Colonic mucosa (tissue), 4 donors: Measurements from ENCODE around the gene PINK1. TPM values are rescaled to one million over a fixed set of nuclear protein-coding genes. Genes with fewer than 3 reads are reported as not detected.
"Not testable (repeated sequence)": the region's sequence is repeated elsewhere in the genome, so short reads cannot be mapped to it uniquely, and the experiment has no call there.

Source experiments
- DNase-seq: peaks from one replicate; pipeline ENCODE4 v3.0.0-alpha.2; 2020
- H3K27ac ChIP-seq: fragments of 200-600 bp; one replicate; pipeline ENCODE4 v1.8.0; 2021
- H3K27me3 ChIP-seq: fragments of 200-600 bp; one replicate; pipeline ENCODE4 v1.8.0; 2021
- H3K36me3 ChIP-seq: fragments of 200-600 bp; one replicate; pipeline ENCODE4 v1.8.0; 2021
- H3K4me1 ChIP-seq: fragments of 200-600 bp; one replicate; pipeline ENCODE4 v1.8.0; 2021; ENCODE audit warnings: mild to moderate bottlenecking
- H3K4me3 ChIP-seq: fragments of 200-600 bp; one replicate; pipeline ENCODE4 v1.8.0; 2021
- H3K9ac ChIP-seq, 2 donors: one replicate each; pipeline ENCODE4 v1.7.0; 2013; ENCODE audit warnings: control low read depth in 2 of 2, low read depth in 2 of 2, low read length in 2 of 2
- H3K9me3 ChIP-seq: fragments of 200-600 bp; one replicate; pipeline ENCODE4 v1.8.0; 2021
- CTCF ChIP-seq: fragments of 200-600 bp; IDR thresholded peaks from one replicate; pipeline ENCODE4 v1.8.0; 2022; ENCODE audit warnings: antibody characterized with exemption, mild to moderate bottlenecking
- intact Hi-C: fragments of 100-400 bp; cut with DNase I; formaldehyde crosslinking; loops from one replicate; pipeline ENCODE4 v1.14.1; 2022
- total RNA-seq, 2 donors: library from RNA; stranded (reverse); fragmentation: NEBNext Ultra II Directional in 1 of 2; extraction: Animal tissue kit (Norgen Biotek cat#: 25700) in 1 of 2; gene quantifications; one replicate each; pipeline ENCODE4 v1.2.1, GENCODE V29; 2021
- donor health status: healthy.
- donor health status: DM: no; HTN: no; CAD: no.
- donor health status: DM: no; HTN: no; CAD: no.

The PINK1 gene
- total RNA-seq, 2 donors from 2014 or later, result 49.7 to 119 TPM

GRCh38 chr1:20668581-20668980 lies 35.3 kb downstream of the PINK1 start:
- Histone ChIP-seq H3K27ac (no peak overlapping the region), H3K27me3 (no peaks in the 10 kb centered on the region), H3K9ac (no peak overlapping the region), H3K4me3 (no peak overlapping the region), H3K9me3 (no peaks in the 10 kb centered on the region), H3K4me1 (no peaks in the 10 kb centered on the region), H3K36me3 (no peaks in the 10 kb centered on the region)
- no peak for DNase-seq
- no peak for TF ChIP-seq CTCF
- intact Hi-C loops, result no loop called here

GRCh38 chr1:20670936-20671335 lies 37.7 kb downstream of the PINK1 start:
- Histone ChIP-seq H3K4me3 (no peak overlapping the region), H3K4me1 (no peaks in the 10 kb centered on the region), H3K9ac (no peak overlapping the region), H3K36me3 (no peaks in the 10 kb centered on the region), H3K9me3 (no peaks in the 10 kb centered on the region), H3K27ac (no peak overlapping the region), H3K27me3 (no peaks in the 10 kb centered on the region)
- intact Hi-C loops, result no loop called here
- no peak for DNase-seq
- TF ChIP-seq CTCF, result no peak

DNA sequence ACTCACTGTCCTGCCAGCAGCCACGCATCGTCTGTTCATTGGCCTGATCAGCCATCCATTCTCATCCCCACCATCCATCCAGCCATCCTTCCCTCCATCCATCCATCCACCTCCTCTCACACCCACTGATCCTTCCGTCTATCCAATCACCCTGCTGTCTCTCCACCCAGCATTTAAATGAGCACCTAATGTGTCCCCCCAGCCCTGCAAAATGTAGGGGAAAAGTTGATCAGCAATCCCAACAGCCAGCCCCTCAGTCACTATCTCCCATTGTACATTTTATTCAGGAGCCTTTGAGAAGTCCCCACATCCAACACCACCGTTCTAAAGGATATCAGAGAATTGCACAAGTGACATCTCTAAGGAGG lies 39.0 kb downstream of the PINK1 start:
- Histone ChIP-seq H3K36me3 (no peaks in the 10 kb centered on the region), H3K4me1 (no peaks in the 10 kb centered on the region), H3K27me3 (no peaks in the 10 kb centered on the region), H3K9me3 (no peaks in the 10 kb centered on the region), H3K27ac (no peak overlapping the region), H3K4me3 (no peak overlapping the region), H3K9ac (no peak overlapping the region)
- no peak for DNase-seq
- TF ChIP-seq CTCF, result no peak
- intact Hi-C loops, result no loop called here

DNA sequence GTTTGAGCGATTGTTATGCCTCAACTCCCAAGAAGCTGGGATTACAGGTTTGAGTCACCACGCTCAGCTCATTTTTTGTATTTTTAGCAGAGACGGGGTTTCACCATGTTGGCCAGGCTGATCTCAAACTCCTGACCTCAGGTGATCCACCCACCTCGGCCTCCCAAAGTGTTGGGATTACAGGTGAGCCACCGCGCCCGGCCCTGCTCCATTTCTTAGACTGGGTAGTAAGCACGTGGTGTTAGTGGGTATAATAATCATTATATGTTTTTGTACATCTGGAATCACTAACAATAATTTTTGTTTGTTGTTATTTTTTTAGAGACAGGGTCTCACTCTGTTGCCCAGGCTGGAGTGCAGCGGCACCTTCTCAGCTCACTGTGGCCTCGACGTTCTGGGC lies 40.4 kb downstream of the PINK1 start:
- H3K27me3 ChIP-seq, H3K27ac ChIP-seq, H3K4me1 ChIP-seq, H3K36me3 ChIP-seq, H3K9me3 ChIP-seq, H3K4me3 ChIP-seq, DNase-seq, H3K9ac ChIP-seq, intact Hi-C loops: not testable (repeated sequence)

GRCh38 chr1:20678599-20678998 lies 45.3 kb downstream of the PINK1 start:
- Histone ChIP-seq H3K4me3 (no peak overlapping the region), H3K27me3 (no peaks in the 10 kb centered on the region), H3K9me3 (no peaks in the 10 kb centered on the region), H3K27ac (no peak overlapping the region), H3K36me3 (no peaks in the 10 kb centered on the region), H3K9ac (no peak overlapping the region), H3K4me1 (no peaks in the 10 kb centered on the region)
- intact Hi-C loops, result no loop called here
- no peak for DNase-seq
- TF ChIP-seq CTCF, result no peak

GRCh38 chr1:20680269-20680668 lies 47.0 kb downstream of the PINK1 start:
- intact Hi-C loops, result no loop called here
- DNase-seq, result no peak
- H3K9ac ChIP-seq, result no peak overlapping the region
- TF ChIP-seq CTCF, result no peak
- H3K27me3 ChIP-seq, result no peaks in the 10 kb centered on the region
- H3K36me3 ChIP-seq, result no peaks in the 10 kb centered on the region
- H3K4me3 ChIP-seq, result no peak overlapping the region
- no peak overlapping the region for H3K27ac ChIP-seq
- H3K9me3 ChIP-seq, result no peaks in the 10 kb centered on the region
- H3K4me1 ChIP-seq, result no peaks in the 10 kb centered on the region
